Bronchial epithelial cell (primary cell): Measurements from ENCODE around the gene PLEKHA7. TPM values are rescaled to one million over a fixed set of nuclear protein-coding genes. Genes with fewer than 3 reads are reported as not detected.

Experiments used
- DNase-seq: peaks from one replicate; pipeline ENCODE4 v3.0.0-alpha.2; 2010; ENCODE audit warnings: low read depth
- FAIRE-seq: peaks from 2 replicates; lab custom pipeline; 2011; peaks lifted over from hg19 to GRCh38; lab: Jason Lieb, UNC
- H3K27me3 ChIP-seq: 2 replicates; pipeline ENCODE4 v1.5.1; 2011; ENCODE audit warnings: low read length; ENCODE audit not compliant: control insufficient read depth, insufficient read depth
- H3K36me3 ChIP-seq: 2 replicates; pipeline ENCODE4 v1.5.1; 2011; ENCODE audit warnings: low read length; ENCODE audit not compliant: control insufficient read depth, insufficient read depth
- H3K4me3 ChIP-seq: 2 replicates; pipeline ENCODE4 v1.5.1; 2011; ENCODE audit warnings: mild to moderate bottlenecking, low read depth, low read length, control low read depth
- CTCF ChIP-seq: IDR thresholded peaks from 2 replicates; pipeline ENCODE4 v1.5.1; 2011; ENCODE audit warnings: mild to moderate bottlenecking, moderate library complexity, low read length, control low read depth, inconsistent platforms; ENCODE audit not compliant: insufficient read depth, severe bottlenecking
- total RNA-seq: library from RNA; depleted of rRNA; stranded (reverse); fragments of >200 nt; gene quantifications from 2 replicates; pipeline ENCODE4 v1.2.1, GENCODE V29; 2014

Gene PLEKHA7
- total RNA-seq, 1 donor from 2014 or later = 2.4 TPM

DNA sequence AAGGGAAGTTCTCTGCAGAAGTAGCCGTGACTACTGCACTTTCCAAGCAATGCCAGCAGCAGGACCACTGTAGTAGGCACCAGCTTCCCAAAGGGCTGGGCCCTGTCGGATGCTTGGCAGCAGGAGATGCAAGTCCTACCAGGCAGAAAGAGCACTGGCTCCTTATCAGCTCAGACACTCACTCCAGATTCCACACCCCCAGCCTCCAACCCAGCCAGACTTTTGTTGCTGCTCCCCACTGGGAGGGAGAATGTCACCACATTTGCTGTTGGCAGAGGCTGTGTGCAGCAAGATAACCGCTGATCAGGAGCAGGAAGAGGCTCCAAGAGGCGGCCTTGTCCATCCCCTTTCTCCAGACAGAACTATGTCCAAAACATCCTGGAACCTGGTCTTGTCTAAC lies 157.0 kb downstream of the PLEKHA7 start:
- FAIRE-seq (no peak), DNase-seq (no peak)
- Histone ChIP-seq H3K36me3 (no peaks in the 10 kb centered on the region), H3K27me3 (no peaks in the 10 kb centered on the region), H3K4me3 (no peak overlapping the region)
- TF ChIP-seq CTCF = no peak

- no peak for TF ChIP-seq CTCF
- Histone ChIP-seq H3K36me3 (no peaks in the 10 kb centered on the region), H3K27me3 (no peaks in the 10 kb centered on the region), H3K4me3 (no peak overlapping the region)
- DNase-seq = no peak
- FAIRE-seq = no peak
These were observed 158.2 kb downstream of the PLEKHA7 start for GRCh38 chr11:16856022-16856471.

DNA sequence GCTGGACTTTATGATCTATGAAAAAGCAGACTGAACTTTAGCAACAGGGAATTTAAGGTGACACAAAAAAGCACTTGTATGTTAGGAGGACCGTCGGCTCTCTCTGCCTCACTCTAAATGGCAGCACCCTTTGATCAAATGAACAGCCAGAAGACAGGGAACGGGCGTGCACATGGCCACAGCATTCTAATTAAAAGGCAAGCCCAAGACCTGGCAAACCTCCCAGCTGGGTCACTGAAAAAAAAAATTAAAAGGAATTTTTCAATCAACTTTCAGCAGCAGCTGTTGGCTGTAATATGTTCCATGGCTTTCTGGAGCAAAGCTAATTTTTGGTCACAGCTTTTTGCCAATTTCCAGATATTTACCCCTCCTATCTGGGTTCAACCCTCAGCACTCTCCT lies 159.2 kb downstream of the PLEKHA7 start:
- H3K27me3 ChIP-seq = no peaks in the 10 kb centered on the region
- DNase-seq (no peak), FAIRE-seq (no peak)
- TF ChIP-seq CTCF = no peak
- H3K36me3 ChIP-seq = no peaks in the 10 kb centered on the region
- no peak overlapping the region for H3K4me3 ChIP-seq

DNA sequence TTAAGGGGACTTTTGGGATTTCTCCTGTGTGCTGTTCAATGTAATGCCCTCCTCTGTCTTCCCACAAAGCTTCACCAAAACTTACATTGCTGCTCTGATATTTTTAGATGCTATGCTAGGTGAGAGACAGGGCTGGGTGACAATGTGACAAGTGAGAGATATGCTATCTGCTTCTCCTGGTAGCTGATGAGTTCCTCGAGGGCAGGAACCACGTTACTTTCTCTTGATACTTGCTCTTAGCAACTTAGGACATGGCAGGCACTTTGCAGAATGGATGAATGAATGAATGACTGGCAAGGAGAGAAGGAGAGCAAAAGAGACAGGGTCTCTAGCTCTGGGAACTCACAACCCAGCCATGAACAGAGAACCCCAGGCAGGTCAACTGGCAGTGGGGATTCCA lies 160.4 kb downstream of the PLEKHA7 start:
- no peaks in the 10 kb centered on the region for H3K27me3 ChIP-seq
- H3K36me3 ChIP-seq = no peaks in the 10 kb centered on the region
- no peak overlapping the region for H3K4me3 ChIP-seq
- TF ChIP-seq CTCF = no peak
- DNase-seq (no peak), FAIRE-seq (peak; percentile 52)

DNA sequence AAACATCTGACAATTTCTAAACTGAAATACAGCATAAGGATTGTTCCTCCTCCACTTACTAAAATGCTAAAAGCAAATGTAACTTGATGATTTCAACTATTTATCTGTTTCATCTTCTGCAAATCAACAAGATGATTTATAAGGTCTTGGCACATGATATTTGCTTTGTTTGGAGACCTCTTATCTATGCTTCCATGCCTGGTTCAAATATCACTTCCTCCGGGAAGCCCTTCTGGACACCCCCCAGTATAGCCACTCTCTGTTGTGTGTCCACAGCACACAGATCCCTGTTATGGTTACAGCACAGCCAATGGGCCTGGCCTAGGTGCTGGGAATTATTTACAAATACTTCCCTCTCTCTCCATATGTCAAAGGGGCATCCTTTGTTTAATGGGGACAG lies 160.9 kb downstream of the PLEKHA7 start:
- Histone ChIP-seq H3K36me3 (no peaks in the 10 kb centered on the region), H3K4me3 (no peak overlapping the region), H3K27me3 (no peaks in the 10 kb centered on the region)
- no peak for FAIRE-seq
- TF ChIP-seq CTCF = no peak
- no peak for DNase-seq

DNA sequence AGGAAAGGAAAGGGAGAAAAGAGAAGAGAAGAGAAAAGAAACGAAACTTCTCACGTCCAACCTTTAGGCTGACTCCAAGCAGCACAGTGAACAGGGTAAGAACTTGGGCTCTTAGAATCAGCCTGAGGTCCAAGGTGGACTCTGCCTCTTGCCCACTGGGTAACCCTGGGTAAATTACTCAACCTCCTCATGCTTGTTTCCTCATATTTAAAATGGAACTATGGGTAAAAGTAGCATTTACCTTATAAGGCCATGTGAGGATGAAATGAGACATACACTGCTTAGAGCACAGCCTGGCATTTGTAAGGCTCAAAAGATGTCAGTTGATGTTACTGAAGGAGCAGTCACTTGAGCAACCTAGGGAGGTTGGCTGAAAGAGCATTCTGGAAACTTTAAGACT lies 167.9 kb downstream of the PLEKHA7 start:
- TF ChIP-seq CTCF = no peak
- Histone ChIP-seq H3K36me3 (no peaks in the 10 kb centered on the region), H3K4me3 (no peak overlapping the region), H3K27me3 (no peaks in the 10 kb centered on the region)
- DNase-seq = peak; percentile 13
- FAIRE-seq = no peak
